Activated naive CD8-positive, alpha-beta T cell treated with anti-CD3 and anti-CD28 coated beads for 36 hours (primary cell): Measurements from ENCODE around the gene FAM174B. TPM values are rescaled to one million over a fixed set of nuclear protein-coding genes. Genes with fewer than 3 reads are reported as not detected.
"Not testable (repeated sequence)": the region's sequence is repeated elsewhere in the genome, so short reads cannot be mapped to it uniquely, and the experiment has no call there.

Source experiments
- DNase-seq: peaks from one replicate; pipeline ENCODE4 v3.0.0; 2021
- H3K27ac Mint-ChIP-seq: one replicate; pipeline ENCODE4 v1.8.0; 2022; ENCODE audit warnings: mild to moderate bottlenecking, moderate library complexity, mixed read lengths
- H3K27me3 Mint-ChIP-seq: one replicate; pipeline ENCODE4 v1.8.0; 2022; ENCODE audit warnings: mild to moderate bottlenecking, mixed read lengths
- H3K36me3 Mint-ChIP-seq: one replicate; pipeline ENCODE4 v1.8.0; 2021; ENCODE audit warnings: mild to moderate bottlenecking, mixed read lengths
- H3K4me1 Mint-ChIP-seq: one replicate; pipeline ENCODE4 v1.8.0; 2021; ENCODE audit warnings: mixed read lengths
- H3K4me3 Mint-ChIP-seq: one replicate; pipeline ENCODE4 v1.8.0; 2022; ENCODE audit warnings: mild to moderate bottlenecking, moderate library complexity, mixed read lengths
- H3K9me3 Mint-ChIP-seq: one replicate; pipeline ENCODE4 v1.8.0; 2022; ENCODE audit warnings: mixed read lengths
- total RNA-seq, 2 experiments: library from RNA; stranded (reverse); gene quantifications; one replicate each; pipeline ENCODE4 v1.2.3, GENCODE V29; 2021

Gene FAM174B
- total RNA-seq, 2 experiments from 2014 or later = 5.7 to 6.4 TPM

DNA sequence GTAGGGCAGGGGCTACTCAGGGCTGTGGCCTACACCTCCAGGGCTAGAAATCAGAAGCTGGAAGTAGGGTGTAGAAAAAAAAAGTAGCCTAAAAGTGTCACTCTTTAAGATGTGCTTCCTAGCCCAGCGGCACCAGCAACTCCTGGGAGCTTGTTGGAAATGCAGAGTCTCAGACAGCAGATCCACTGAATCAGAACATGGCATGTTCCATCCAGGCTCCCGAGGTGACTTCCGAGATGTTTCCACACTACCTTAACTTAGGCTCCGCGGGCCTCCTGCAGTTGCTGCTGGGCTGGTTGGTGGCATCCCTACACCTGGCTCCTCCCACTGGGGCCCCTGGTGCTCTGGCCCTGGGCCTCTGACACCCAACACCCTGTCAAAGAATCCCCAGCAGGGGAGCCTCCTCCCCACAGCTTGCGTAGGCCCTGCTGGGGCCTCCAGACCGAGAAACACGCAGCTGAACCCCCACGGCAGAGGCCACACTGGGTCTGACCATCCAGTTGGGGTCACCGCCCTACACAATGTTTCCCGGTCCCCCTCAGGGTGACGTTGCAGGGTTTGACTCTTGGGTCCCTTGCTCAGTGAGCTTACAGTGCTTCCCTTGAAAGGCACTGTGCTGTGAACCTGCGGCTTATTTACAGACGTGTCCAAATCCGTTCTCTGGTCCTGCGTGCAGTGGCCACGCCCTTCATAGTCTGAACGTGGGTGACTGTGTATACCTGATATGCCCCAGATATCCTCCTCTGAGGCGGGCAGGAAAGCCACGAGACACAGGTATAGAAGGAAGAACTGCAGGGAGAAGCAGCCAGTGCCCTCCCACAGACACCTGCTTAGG, 46.5 kb downstream of the FAM174B start:
- no peak overlapping the region for H3K27ac Mint-ChIP-seq
- H3K27me3 Mint-ChIP-seq = no peaks in the 10 kb centered on the region
- no peaks in the 10 kb centered on the region for H3K36me3 Mint-ChIP-seq
- no peak for DNase-seq
- H3K4me3 Mint-ChIP-seq = no peak overlapping the region
- H3K9me3 Mint-ChIP-seq = no peaks in the 10 kb centered on the region
- H3K4me1 Mint-ChIP-seq = no peaks in the 10 kb centered on the region

DNA sequence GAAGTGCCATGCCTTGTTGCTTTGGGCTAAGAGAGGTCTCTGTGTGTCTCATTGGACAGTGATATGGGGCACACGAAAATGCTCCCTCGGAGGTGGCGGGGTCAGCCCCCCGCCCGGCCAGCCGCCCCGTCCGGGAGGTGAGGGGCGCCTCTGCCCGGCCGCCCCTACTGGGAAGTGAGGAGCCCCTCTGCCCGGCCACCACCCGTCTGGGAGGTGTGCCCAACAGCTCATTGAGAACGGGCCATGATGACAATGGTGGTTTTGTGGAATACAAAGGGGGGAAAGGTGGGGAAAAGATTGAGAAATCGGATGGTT, 48.8 kb downstream of the FAM174B start:
- not testable (repeated sequence) for H3K4me1 Mint-ChIP-seq, H3K36me3 Mint-ChIP-seq

DNA sequence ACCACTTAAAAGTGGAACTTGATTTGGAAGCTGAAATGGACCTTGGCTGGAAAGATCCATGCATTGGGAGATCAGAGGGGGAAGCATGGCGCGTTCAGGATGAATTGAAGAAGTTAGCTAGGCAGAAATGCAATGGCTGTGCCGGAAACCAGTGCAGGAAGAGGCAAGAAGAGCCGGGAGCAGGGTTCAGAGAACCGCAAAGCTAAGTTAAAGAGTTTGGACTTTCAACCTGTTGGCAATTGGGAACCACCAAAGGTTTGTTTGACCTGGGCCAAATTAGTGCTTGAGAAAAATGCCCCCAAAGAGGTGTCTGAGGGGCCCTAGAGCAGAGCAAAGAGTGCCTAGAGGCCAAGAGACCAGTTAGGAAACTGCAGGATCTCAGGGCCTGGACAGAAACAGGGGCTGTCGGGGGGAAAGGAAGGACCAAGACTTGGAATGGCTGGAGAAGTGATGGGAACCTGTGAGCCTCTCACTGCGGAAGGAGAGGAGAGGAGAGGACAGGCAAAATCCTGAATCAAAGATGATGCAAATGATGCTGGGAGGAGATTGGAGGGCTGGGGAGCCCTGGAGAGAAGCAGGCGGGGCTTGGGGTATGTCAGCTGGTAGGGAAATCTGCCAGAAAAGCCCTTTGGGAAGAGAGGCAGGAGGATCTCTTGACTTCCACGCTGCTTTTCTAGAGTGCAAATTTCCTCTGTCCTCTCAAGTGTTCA, 49.3 kb downstream of the FAM174B start:
- Mint-ChIP-seq H3K9me3 (no peaks in the 10 kb centered on the region), H3K4me1 (no peaks in the 10 kb centered on the region), H3K4me3 (no peak overlapping the region), H3K27me3 (no peaks in the 10 kb centered on the region), H3K27ac (no peak overlapping the region), H3K36me3 (no peaks in the 10 kb centered on the region)
- no peak for DNase-seq

More for the DNA sequence above, 48.8 kb downstream of the FAM174B start:
- DNase-seq, H3K27ac Mint-ChIP-seq, H3K4me3 Mint-ChIP-seq, H3K9me3 Mint-ChIP-seq, H3K27me3 Mint-ChIP-seq: not testable (repeated sequence)

DNA sequence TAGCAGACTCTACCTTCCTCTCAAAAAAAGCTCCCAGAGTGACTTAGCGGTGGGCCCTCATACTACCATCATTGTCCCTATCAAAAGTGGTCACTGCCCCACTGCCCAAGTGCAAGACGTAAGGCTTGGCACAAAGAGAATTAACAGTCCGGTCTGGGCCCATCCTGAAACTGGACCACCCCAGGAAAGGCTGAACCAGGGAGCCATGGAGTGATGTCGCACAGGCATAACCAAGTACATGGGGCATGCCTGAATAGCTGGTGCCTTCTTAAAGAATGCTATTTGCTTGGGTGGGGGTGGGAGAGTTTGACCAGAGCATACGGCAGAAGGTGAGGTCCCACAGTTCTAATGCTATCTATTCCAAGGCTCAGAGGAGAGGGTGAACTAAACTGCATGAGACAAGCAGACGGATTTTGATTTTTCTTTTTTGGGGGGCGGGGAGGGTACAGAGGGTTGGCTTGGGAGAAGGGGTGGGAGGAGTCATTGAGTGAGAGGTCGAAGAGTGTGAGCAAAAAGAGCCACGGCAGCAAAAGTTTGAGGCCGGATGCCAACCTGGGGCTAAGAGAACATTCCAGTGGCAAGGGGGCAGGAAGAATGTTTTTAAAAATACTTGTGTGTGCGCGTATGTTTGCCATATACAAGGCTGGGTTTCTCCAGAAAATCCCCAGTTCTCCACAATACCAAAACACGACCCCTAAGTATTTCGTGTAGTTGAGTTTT, 50.2 kb downstream of the FAM174B start:
- Mint-ChIP-seq H3K4me1 (no peaks in the 10 kb centered on the region), H3K27ac (no peak overlapping the region), H3K9me3 (no peaks in the 10 kb centered on the region), H3K4me3 (no peak overlapping the region), H3K27me3 (no peaks in the 10 kb centered on the region), H3K36me3 (no peaks in the 10 kb centered on the region)
- no peak for DNase-seq

DNA sequence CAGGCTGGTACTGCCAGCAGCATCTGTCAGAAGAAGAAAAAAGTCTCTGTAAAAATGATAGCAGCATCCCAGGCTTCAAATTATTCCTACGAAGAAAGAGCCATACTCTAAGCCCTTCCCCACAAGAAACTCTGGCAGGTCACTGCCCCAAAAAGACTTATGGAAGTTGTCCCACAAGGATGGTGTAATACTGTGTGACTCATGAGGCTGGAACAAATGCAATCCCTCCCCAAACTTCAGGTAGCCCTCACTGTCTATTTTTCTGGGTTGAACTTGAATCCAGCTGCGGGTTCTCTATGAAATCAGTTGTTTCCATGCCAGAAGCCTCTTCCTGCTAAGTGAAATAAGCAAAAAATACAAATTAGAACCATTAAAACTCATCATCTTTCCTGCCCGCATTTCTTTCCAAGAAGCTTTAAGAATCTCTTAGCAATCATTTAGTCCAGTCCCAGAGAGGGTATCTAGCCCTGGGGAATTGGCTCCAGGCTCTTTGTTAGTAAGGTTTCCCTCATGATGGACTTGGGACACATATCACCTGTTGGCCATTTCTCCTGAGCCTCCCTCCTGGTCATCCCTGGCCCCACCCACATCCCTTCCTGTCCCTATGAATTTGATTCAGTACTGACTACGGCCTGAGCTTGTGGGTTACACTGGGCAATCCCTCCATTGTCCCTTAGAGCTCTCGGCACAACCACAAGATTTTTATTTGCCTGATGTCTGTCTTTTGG, 51.7 kb downstream of the FAM174B start:
- Mint-ChIP-seq H3K27ac (no peak overlapping the region), H3K4me1 (peaks cover 7% of the 10 kb centered on the region), H3K9me3 (no peaks in the 10 kb centered on the region), H3K4me3 (no peak overlapping the region), H3K27me3 (no peaks in the 10 kb centered on the region), H3K36me3 (no peaks in the 10 kb centered on the region)
- DNase-seq = no peak

DNA sequence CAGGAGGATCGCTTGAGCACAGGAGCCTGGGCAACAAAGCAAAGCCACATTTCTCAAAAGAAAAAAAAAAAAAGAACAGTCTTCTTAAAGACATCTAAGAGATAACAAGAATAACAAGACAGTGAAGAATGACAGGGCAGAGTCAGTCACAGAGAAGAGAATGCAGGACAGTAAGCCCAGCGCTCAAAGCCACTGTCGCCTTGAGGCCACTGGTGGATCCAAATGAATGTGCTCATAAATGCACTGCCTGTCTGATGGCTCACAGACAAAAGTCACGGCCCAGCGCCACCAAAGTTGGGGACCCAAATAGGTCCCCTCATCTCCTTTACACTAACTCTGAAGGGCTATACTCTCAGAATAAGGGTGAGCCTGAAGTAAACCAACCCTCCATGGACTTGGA, 52.3 kb downstream of the FAM174B start:
- no peak overlapping the region for H3K4me3 Mint-ChIP-seq
- no peaks in the 10 kb centered on the region for H3K36me3 Mint-ChIP-seq
- no peaks in the 10 kb centered on the region for H3K9me3 Mint-ChIP-seq
- DNase-seq = no peak
- H3K27me3 Mint-ChIP-seq = no peaks in the 10 kb centered on the region
- H3K27ac Mint-ChIP-seq = no peak overlapping the region
- peaks cover 7% of the 10 kb centered on the region for H3K4me1 Mint-ChIP-seq

DNA sequence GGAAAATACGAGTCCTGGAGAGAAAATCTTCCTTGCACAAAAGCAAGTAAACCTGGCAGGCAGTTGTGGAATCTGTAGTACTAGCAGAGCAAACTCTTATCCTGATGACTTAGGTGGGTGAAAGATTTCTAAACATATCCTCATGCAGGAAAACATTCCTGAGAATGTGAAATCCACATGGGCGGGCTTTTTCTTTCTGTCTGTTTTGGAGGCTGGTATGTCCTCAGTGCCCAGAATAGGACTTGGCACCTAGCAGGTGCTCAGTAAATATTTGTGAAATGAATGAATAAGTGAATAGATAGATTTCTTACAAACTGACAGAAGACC, 53.3 kb downstream of the FAM174B start:
- DNase-seq = no peak
- Mint-ChIP-seq H3K9me3 (no peaks in the 10 kb centered on the region), H3K36me3 (no peaks in the 10 kb centered on the region), H3K4me1 (peaks cover 7% of the 10 kb centered on the region), H3K27ac (no peak overlapping the region), H3K27me3 (no peaks in the 10 kb centered on the region), H3K4me3 (no peak overlapping the region)

DNA sequence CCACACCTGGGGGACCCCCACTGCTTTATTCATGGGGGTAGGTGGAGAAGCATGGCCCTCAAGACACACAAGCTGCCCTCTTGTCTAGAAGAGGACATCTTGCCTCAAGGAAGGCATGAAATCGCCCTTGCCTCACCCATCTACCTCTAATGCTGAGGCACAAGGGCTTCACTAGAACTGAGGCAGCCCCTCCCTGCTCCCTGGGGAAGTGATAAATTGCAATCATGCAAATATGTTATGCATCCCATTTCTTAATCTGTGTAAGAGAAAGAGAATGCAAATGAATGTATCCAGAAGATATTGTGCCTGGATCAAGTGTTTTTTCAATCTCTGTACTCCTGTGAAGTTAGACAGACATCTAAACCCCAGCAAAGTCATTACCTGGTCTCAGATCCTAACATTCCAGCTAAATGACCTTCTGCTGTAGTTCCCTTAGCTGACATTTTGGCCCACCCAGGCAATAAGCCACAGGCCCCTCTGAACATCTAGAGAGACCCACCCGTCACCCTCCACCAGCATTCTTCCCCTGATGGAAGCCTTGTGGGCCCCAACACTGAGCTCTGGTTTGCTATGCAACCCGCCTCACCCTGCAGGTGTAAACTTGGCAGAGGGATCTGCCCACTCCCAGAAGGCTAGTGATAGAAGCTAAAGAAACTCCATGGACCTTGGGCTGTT, 53.8 kb downstream of the FAM174B start:
- Mint-ChIP-seq H3K9me3 (no peaks in the 10 kb centered on the region), H3K4me3 (no peak overlapping the region), H3K4me1 (peaks cover 7% of the 10 kb centered on the region), H3K27ac (no peak overlapping the region), H3K36me3 (no peaks in the 10 kb centered on the region), H3K27me3 (no peaks in the 10 kb centered on the region)
- DNase-seq = no peak

DNA sequence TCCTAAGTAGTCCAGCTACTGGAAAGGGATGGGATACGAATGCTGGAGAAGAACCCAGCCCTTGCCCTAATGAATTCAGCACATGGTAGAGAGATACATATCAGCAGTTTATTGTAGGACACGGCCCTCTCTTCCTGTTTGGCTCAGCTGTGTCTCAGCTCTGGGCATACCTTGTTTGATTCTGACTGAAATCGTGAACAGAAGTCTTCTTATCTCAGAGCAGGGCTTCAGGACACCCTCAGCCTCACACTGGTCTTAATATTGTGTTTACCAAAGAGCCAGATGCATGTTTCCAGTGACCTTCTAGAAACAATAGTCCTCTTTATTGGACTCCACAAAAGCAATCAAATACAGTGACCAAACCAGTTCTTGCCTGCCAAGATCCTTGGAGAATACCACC, 54.7 kb downstream of the FAM174B start:
- Mint-ChIP-seq H3K4me3 (no peak overlapping the region), H3K36me3 (no peaks in the 10 kb centered on the region), H3K27ac (no peak overlapping the region), H3K27me3 (no peaks in the 10 kb centered on the region), H3K9me3 (no peaks in the 10 kb centered on the region), H3K4me1 (peaks cover 7% of the 10 kb centered on the region)
- no peak for DNase-seq

DNA sequence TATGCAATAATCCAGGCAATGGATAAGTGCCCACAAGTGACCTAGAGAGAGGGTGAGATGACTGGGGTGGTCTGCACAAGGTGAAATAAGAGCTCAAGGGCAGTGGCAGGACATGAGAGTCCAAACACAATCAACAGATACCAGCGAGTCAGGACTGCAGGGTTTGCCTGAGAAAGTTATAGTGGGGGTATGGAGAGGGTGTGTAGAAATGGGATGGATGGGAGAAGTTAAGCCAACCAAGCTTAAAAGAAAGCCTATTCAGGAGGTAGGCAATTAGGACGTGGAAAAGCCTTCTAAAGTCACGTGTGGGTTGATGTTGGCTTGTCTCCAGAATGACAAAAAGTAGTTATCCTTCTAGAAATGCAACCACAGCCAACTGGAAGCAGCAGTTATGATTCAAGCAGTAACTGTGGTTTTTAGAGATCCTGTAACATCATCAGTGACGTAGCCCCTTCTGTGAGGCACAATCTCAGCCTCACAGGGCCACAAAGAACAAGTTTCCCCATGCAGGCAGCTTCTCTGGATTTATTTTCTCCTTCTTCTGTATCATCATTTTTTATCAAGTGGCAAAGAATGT, 56.1 kb downstream of the FAM174B start:
- H3K36me3 Mint-ChIP-seq = no peaks in the 10 kb centered on the region
- no peaks in the 10 kb centered on the region for H3K9me3 Mint-ChIP-seq
- no peaks in the 10 kb centered on the region for H3K27me3 Mint-ChIP-seq
- H3K4me3 Mint-ChIP-seq = no peak overlapping the region
- peaks cover 7% of the 10 kb centered on the region for H3K4me1 Mint-ChIP-seq
- no peak overlapping the region for H3K27ac Mint-ChIP-seq
- no peak for DNase-seq

DNA sequence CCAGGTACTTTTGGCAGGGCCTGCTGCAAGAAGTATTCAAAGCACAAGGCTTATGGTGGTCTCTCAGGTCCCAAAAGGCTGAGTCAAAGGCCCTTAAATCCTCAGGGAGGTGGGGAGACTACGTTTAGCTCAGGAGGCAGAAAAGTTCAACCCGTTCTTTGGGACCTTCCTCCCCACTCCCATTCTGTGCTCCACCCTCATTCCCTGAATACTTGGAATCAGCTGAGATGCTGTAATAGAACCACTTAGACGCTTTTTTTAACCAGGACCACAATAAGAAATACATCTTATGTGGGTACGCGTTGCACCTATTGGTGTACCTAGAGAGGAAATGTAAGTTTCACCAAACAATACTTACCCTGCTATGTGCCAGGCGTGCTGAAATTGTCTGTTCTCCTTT, 58.0 kb downstream of the FAM174B start:
- DNase-seq = no peak
- H3K27me3 Mint-ChIP-seq = peaks cover 5% of the 10 kb centered on the region
- no peaks in the 10 kb centered on the region for H3K36me3 Mint-ChIP-seq
- H3K9me3 Mint-ChIP-seq = no peaks in the 10 kb centered on the region
- peaks cover 7% of the 10 kb centered on the region for H3K4me1 Mint-ChIP-seq
- H3K4me3 Mint-ChIP-seq = no peak overlapping the region
- no peak overlapping the region for H3K27ac Mint-ChIP-seq

DNA sequence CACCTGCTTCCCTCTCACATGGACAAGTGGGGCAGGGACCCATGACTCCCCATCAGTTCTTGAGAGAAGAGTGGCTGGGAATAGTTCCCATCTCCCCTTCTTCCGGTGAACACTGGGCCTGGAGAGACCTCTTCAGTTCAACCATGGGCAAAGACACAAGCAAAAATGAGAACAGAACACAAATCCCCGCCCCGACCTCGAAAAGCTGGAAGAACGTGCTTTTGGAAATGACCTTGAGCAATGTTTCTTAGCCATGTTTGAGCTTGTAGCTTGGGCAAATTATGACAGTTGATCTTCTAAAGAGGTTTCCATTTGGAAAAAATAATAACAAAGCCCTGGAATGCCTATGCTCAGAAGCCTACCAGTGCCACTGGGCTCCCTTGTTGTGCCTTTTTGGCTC, 59.0 kb downstream of the FAM174B start:
- Mint-ChIP-seq H3K4me1 (peaks cover 7% of the 10 kb centered on the region), H3K9me3 (no peaks in the 10 kb centered on the region), H3K36me3 (no peaks in the 10 kb centered on the region), H3K27ac (no peak overlapping the region), H3K27me3 (peaks cover 5% of the 10 kb centered on the region), H3K4me3 (no peak overlapping the region)
- DNase-seq = no peak

DNA sequence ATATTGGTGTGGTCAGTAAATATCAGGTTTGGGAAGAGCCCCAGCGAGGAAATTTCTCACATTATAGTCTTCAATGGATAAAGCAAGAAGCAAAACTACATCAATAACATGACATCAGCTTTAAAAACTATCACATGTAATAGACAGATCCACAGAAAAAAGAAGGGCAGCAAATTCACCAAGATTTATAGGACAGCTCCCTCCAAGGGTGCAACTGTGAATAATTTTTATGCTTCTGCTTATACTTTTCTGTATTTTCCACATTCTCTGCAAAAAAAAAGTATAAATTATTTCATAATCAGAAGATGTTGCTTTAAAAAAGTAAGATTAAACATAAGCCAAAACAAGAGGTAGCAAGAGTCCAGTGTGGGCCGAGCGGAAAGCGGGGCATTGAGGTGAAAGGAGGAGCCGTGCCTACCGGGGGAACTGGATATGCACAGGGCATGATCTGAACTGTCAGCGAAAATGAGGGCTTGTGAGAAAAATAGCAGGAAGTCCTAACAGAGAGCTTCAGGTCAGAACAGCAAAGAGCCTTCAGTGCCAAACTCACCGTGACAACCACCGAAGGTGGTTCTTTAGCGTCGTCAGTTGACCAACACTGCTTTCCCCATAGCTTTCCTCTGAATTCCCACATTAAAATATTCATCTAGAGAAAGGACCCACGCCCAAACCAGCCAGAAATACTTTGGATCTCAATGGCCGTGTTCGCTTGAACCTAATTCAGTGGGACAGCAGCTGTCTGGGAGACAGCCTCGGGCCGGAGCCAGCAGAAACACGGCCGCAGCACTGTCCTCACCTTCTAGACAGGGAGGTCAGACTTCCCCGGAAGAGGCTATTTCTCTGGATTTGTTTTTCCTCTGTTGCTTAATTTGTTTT, 59.8 kb downstream of the FAM174B start:
- Mint-ChIP-seq H3K27ac (no peak overlapping the region), H3K36me3 (no peaks in the 10 kb centered on the region), H3K4me1 (peaks cover 7% of the 10 kb centered on the region), H3K4me3 (no peak overlapping the region), H3K27me3 (peaks cover 5% of the 10 kb centered on the region), H3K9me3 (no peaks in the 10 kb centered on the region)
- no peak for DNase-seq

DNA sequence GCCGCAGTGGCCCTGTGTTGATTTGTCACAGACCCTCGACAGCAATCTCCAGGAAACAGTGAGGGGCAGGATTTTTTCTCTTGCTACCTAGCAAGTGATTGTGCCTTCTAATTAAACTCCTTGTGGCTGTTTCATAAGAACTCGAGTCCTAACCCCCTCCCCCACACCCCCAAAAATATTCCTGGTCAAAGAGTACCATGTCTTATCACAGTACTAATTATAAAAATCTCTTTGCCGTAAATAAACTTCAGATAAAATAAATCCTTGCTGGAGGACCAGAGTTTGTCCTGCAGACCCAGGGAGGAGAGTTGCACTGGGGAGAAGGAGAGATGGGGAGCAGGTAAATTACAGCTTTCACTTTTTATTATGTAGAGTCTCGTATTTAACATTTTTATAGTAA, 64.3 kb downstream of the FAM174B start:
- no peaks in the 10 kb centered on the region for H3K9me3 Mint-ChIP-seq
- no peak overlapping the region for H3K27ac Mint-ChIP-seq
- no peaks in the 10 kb centered on the region for H3K4me1 Mint-ChIP-seq
- no peak for DNase-seq
- H3K36me3 Mint-ChIP-seq = no peaks in the 10 kb centered on the region
- H3K27me3 Mint-ChIP-seq = peaks cover 5% of the 10 kb centered on the region
- H3K4me3 Mint-ChIP-seq = no peak overlapping the region
